GM19395 (cell line): ENCODE measurements around the gene ESRP2.

Experiments
- ATAC-seq: cut with Tn5 transposase; IDR thresholded peaks from one replicate; pipeline ENCODE4 v1.9.1; 2021; ENCODE audit warnings: mild to moderate bottlenecking, moderate library complexity; ENCODE audit not compliant: unreplicated experiment

Gene ESRP2

GRCh38 chr16:68242085-68242484 is 6.2 kb upstream of the ESRP2 start:
- no peak for ATAC-seq

- ATAC-seq = peak; percentile 40
Observed at GRCh38 chr16:68238029-68238345, 2.1 kb upstream of the ESRP2 start.

GRCh38 chr16:68237243-68238028 is 1.5 kb upstream of the ESRP2 start:
- ATAC-seq = peak; percentile 81

- no peak for ATAC-seq
Observed at GRCh38 chr16:68236826-68237242, 907 bp upstream of the ESRP2 start.

GRCh38 chr16:68236137-68236825 is 354 bp upstream of the ESRP2 start:
- ATAC-seq = no peak

GRCh38 chr16:68235108-68235886 is 630 bp downstream of the ESRP2 start:
- no peak for ATAC-seq

GRCh38 chr16:68234188-68235107 is 1.5 kb downstream of the ESRP2 start:
- no peak for ATAC-seq

- ATAC-seq = no peak
Observed at GRCh38 chr16:68233835-68234187, 2.1 kb downstream of the ESRP2 start.

GRCh38 chr16:68233085-68233834 is 2.7 kb downstream of the ESRP2 start:
- no peak for ATAC-seq

GRCh38 chr16:68232335-68232734 is 3.6 kb downstream of the ESRP2 start:
- ATAC-seq = no peak

- no peak for ATAC-seq
Observed at GRCh38 chr16:68231384-68232136, 4.4 kb downstream of the ESRP2 start.

GRCh38 chr16:68230956-68231355 is 5.0 kb downstream of the ESRP2 start:
- ATAC-seq = no peak

GRCh38 chr16:68230176-68230571 is 5.8 kb downstream of the ESRP2 start:
- ATAC-seq = no peak

GRCh38 chr16:68229431-68230175 is 6.3 kb downstream of the ESRP2 start:
- ATAC-seq = no peak

- no peak for ATAC-seq
Observed at GRCh38 chr16:68228652-68229051, 7.3 kb downstream of the ESRP2 start.

GRCh38 chr16:68227850-68228553 is 7.9 kb downstream of the ESRP2 start:
- ATAC-seq = no peak

GRCh38 chr16:68227183-68227793 is 8.6 kb downstream of the ESRP2 start:
- ATAC-seq = no peak

- ATAC-seq = no peak
Observed at GRCh38 chr16:68226116-68226515, 9.8 kb downstream of the ESRP2 start.
